Muscle layer of duodenum (tissue), 2 donors: ENCODE data around the gene SIM1.

Experiments used
- H3K27ac ChIP-seq: one replicate; pipeline ENCODE4 v1.7.0; 2013; ENCODE audit warnings: mild to moderate bottlenecking, low read length
- H3K27me3 ChIP-seq: one replicate; pipeline ENCODE4 v1.7.0; 2013; ENCODE audit warnings: low read depth, mild to moderate bottlenecking, control low read depth, low read length
- H3K36me3 ChIP-seq, 2 donors: one replicate each; pipeline ENCODE4 v1.7.0; 2013; ENCODE audit warnings: low read length in 2 of 2, control low read depth in 1 of 2, mild to moderate bottlenecking in 1 of 2; ENCODE audit not compliant: insufficient read depth in 2 of 2, control insufficient read depth in 1 of 2
- H3K4me1 ChIP-seq, 2 donors: one replicate each; pipeline ENCODE4 v1.7.0; 2013; ENCODE audit warnings: low read length in 2 of 2, mild to moderate bottlenecking in 2 of 2, control low read depth in 1 of 2, moderate library complexity in 1 of 2; ENCODE audit not compliant: insufficient read depth in 2 of 2, control insufficient read depth in 1 of 2
- H3K4me3 ChIP-seq, 2 donors: one replicate each; pipeline ENCODE4 v1.7.0; 2013; ENCODE audit warnings: low read length in 2 of 2, low read depth in 1 of 2, mild to moderate bottlenecking in 1 of 2
- H3K9me3 ChIP-seq, 2 donors: one replicate each; pipeline ENCODE4 v1.7.0; 2013; ENCODE audit warnings: low read length in 2 of 2, control low read depth in 1 of 2, mild to moderate bottlenecking in 1 of 2; ENCODE audit not compliant: control insufficient read depth in 1 of 2
- donor health status: healthy.

Gene SIM1

GRCh38 chr6:100432136-100432535 is 32.6 kb downstream of the SIM1 start:
- no peak overlapping the region for H3K4me3 ChIP-seq
- no peaks in the 10 kb centered on the region for H3K4me1 ChIP-seq
- H3K36me3 ChIP-seq, result no peaks in the 10 kb centered on the region
- H3K27me3 ChIP-seq, result no peaks in the 10 kb centered on the region
- H3K27ac ChIP-seq, result no peak overlapping the region
- no peaks in the 10 kb centered on the region for H3K9me3 ChIP-seq

- no peak overlapping the region for H3K27ac ChIP-seq
These were observed 33.8 kb downstream of the SIM1 start for GRCh38 chr6:100430962-100431361.

DNA sequence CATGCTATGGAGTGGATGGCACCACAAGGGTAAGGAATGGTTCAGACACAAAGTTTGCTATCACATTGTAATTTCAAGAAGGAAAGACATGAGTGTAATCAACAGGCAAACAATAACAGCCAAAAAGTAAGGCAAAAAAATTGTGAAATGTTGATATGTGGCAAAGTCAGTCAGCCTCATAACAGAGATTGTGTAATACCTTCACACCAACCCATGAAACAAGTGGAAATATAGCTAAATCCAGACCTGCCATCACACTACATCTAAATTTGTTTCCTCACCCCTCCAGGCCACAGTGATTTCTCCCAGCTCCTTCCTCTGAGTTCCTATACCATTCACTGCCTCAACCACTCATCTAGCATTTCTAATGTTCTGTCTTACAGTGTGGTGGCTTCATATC is 37.3 kb downstream of the SIM1 start:
- Histone ChIP-seq H3K4me1 (no peaks in the 10 kb centered on the region), H3K9me3 (no peaks in the 10 kb centered on the region), H3K36me3 (no peaks in the 10 kb centered on the region), H3K27me3 (no peaks in the 10 kb centered on the region), H3K4me3 (no peak overlapping the region), H3K27ac (no peak overlapping the region)

More at GRCh38 chr6:100430962-100431361, 33.8 kb downstream of the SIM1 start:
- H3K36me3 ChIP-seq, result no peaks in the 10 kb centered on the region
- no peak overlapping the region for H3K4me3 ChIP-seq
- H3K4me1 ChIP-seq, result no peaks in the 10 kb centered on the region
- H3K27me3 ChIP-seq, result no peaks in the 10 kb centered on the region
- no peaks in the 10 kb centered on the region for H3K9me3 ChIP-seq

- Histone ChIP-seq H3K4me1 (no peaks in the 10 kb centered on the region), H3K27me3 (no peaks in the 10 kb centered on the region), H3K27ac (no peak overlapping the region), H3K36me3 (no peaks in the 10 kb centered on the region), H3K9me3 (no peaks in the 10 kb centered on the region), H3K4me3 (no peak overlapping the region)
These were observed 37.9 kb downstream of the SIM1 start for GRCh38 chr6:100426744-100427338.

DNA sequence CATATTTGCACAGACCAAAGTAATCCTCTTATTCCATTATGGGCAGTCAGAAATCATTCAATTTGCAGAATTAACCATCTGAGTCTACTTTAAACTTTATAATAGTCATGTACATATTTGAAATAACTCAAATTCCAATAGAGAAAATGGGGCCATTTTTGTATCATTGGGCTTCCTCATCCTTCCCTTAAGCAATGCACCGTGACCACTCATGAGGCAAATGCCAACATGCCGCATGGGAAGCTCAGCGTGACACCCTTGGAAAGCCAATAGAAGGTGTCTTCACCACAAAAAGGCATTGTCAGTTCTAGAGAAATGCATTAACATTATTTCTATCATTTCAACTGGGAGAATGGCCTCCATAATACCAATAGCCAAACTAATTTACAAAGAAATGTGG is 38.5 kb downstream of the SIM1 start:
- no peaks in the 10 kb centered on the region for H3K9me3 ChIP-seq
- no peak overlapping the region for H3K27ac ChIP-seq
- no peaks in the 10 kb centered on the region for H3K4me1 ChIP-seq
- no peaks in the 10 kb centered on the region for H3K27me3 ChIP-seq
- no peak overlapping the region for H3K4me3 ChIP-seq
- H3K36me3 ChIP-seq, result no peaks in the 10 kb centered on the region

- Histone ChIP-seq H3K9me3 (no peaks in the 10 kb centered on the region), H3K4me1 (no peaks in the 10 kb centered on the region), H3K27ac (no peak overlapping the region), H3K4me3 (no peak overlapping the region), H3K27me3 (no peaks in the 10 kb centered on the region), H3K36me3 (no peaks in the 10 kb centered on the region)
These were observed 44.0 kb downstream of the SIM1 start for GRCh38 chr6:100420711-100421110.

DNA sequence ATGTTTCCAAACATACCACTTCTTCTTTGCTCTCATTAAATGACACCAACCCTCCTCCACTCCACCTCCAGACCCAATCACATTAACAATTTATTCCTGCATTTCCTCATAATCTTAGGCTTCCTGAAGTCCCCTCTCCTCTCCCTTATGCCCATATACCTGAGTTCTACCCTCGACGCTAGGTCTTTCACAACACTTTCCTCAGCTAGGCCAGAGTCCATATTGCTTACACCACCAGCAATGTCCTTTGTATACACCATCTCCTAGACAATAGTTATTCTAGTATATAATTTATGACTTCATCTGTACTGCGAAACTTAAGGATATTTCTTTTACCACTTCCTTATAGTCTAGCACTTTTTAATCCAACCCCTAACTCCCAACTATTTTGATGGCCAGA is 47.7 kb downstream of the SIM1 start:
- H3K36me3 ChIP-seq, result no peaks in the 10 kb centered on the region
- H3K27ac ChIP-seq, result no peak overlapping the region
- no peak overlapping the region for H3K4me3 ChIP-seq
- no peaks in the 10 kb centered on the region for H3K4me1 ChIP-seq
- no peaks in the 10 kb centered on the region for H3K27me3 ChIP-seq
- H3K9me3 ChIP-seq, result no peaks in the 10 kb centered on the region

DNA sequence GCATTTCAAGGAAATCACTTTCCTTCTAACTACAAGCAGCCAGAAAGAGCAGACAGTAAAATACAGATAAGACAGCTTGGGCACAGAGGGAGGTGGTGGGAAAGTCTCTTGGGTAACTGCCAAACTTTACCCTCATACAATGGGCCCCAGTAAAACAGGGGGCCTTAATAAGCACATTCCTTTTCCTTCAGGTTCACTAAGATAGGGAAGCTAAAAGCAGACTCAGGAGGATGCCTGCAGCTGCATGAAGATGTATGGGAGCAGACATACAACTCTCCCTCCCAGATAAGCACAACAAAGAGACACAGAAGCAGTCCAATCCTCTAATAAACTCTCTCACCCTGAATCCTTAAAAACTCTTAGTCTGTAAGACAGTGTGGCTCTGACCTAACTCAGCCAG is 49.0 kb downstream of the SIM1 start:
- Histone ChIP-seq H3K4me3 (no peak overlapping the region), H3K4me1 (no peaks in the 10 kb centered on the region), H3K9me3 (no peaks in the 10 kb centered on the region), H3K27me3 (no peaks in the 10 kb centered on the region), H3K36me3 (no peaks in the 10 kb centered on the region), H3K27ac (no peak overlapping the region)

DNA sequence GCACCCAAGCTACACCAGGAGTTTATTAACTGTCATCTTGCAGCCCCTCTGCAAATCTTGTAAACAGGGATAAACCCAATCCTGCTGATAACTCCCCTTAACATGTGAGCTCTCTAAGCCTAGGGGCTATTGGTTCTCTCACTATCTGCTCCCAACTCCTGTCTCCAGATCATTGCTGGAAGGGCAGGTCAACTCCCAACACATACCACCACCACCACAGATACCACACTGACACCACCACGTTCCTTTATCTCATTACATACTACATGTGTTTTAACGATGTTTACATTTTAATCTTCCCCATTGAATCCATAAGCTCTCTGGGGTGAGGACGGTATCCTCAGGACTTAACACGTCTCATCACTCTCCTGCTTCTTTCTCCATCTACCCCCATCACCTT is 51.8 kb downstream of the SIM1 start:
- H3K27ac ChIP-seq, result no peak overlapping the region
- no peaks in the 10 kb centered on the region for H3K36me3 ChIP-seq
- H3K9me3 ChIP-seq, result no peaks in the 10 kb centered on the region
- H3K4me3 ChIP-seq, result no peak overlapping the region
- no peaks in the 10 kb centered on the region for H3K4me1 ChIP-seq
- H3K27me3 ChIP-seq, result no peaks in the 10 kb centered on the region

- no peaks in the 10 kb centered on the region for H3K27me3 ChIP-seq
- H3K9me3 ChIP-seq, result no peaks in the 10 kb centered on the region
- no peak overlapping the region for H3K27ac ChIP-seq
- no peaks in the 10 kb centered on the region for H3K4me1 ChIP-seq
- no peak overlapping the region for H3K4me3 ChIP-seq
- no peaks in the 10 kb centered on the region for H3K36me3 ChIP-seq
These were observed 60.7 kb downstream of the SIM1 start for GRCh38 chr6:100404051-100404450.

DNA sequence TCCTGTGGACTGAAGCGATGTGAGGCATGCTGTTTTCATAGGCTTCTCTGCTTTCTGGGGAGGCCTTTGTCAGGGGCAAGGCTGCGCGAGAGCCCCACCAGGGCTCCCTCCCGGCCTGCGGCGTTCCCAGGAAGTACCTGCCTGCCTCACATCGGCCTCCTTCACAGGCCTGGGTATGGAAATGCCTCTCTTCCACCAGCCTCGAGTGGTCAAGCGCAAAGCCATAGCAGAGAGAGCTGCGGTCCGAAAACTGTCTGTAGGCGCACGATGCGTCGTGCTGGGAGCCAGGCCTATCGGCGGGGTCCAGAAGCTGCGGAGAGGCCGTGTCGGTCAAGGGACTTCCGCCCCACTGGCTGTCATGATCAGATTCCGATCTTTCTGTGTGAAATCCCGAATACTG is 71.2 kb downstream of the SIM1 start:
- Histone ChIP-seq H3K4me1 (no peaks in the 10 kb centered on the region), H3K4me3 (no peak overlapping the region), H3K27ac (no peak overlapping the region), H3K9me3 (no peaks in the 10 kb centered on the region), H3K27me3 (no peaks in the 10 kb centered on the region), H3K36me3 (no peaks in the 10 kb centered on the region)

DNA sequence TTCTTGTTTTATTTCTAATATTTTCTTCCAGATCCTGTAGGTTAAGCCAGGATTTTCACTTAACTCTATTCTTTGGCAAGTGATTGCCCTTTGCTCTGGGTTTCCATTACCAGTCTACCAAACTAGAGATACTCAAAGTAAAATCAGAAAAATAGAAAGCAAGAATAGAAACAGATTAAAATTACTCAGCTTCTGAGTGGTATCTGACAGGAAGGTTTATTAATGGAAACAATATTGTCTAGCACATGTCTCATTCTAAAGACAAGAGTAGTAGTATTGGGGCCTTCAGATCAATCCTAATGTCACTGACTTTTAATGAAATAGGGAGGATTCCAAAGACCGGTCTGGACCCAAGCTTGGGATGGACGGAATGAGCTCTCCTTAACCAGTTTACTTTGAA is 72.3 kb downstream of the SIM1 start:
- no peak overlapping the region for H3K4me3 ChIP-seq
- no peaks in the 10 kb centered on the region for H3K36me3 ChIP-seq
- H3K27ac ChIP-seq, result no peak overlapping the region
- H3K9me3 ChIP-seq, result no peaks in the 10 kb centered on the region
- H3K4me1 ChIP-seq, result no peaks in the 10 kb centered on the region
- H3K27me3 ChIP-seq, result no peaks in the 10 kb centered on the region
